ENCODE data around the gene ENPP1.

Gene ENPP1

DNA sequence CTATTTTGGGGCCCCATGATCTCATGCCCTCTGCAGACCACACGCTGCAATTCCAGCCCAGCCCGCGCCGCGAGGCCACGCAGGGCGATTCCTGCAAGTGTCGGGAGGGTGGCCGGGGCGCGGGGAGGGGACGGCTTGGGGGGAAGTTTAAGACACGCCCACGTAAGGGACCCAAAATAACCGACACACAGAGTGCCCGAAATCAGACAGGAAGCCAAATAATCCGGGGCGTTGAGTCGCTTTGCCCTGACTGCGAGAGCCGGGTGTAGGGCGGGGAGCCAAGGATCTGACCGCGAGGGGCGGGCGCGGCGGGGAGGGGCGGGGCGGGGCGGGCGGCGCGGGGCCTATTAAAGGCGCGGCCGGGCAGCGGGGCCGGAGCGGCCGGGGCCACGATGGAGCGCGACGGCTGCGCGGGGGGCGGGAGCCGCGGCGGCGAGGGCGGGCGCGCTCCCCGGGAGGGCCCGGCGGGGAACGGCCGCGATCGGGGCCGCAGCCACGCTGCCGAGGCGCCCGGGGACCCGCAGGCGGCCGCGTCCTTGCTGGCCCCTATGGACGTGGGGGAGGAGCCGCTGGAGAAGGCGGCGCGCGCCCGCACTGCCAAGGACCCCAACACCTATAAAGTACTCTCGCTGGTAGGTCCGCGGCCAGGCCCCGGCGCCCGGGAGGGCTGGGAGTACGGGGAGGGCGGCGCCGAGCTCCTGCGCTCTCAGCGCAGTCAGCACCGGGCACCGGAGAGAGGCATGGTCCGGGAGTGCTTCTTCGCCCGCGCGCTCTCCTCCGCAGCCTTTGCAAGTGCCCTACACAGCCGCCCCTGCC, at the start of gene ENPP1:
Gene ENPP1 (plus strand): TSS at position 377 of the 816 bp plus-strand sequence. CDS start 16 bp downstream, at position 393.
- FAIRE-seq: no peak

DNA sequence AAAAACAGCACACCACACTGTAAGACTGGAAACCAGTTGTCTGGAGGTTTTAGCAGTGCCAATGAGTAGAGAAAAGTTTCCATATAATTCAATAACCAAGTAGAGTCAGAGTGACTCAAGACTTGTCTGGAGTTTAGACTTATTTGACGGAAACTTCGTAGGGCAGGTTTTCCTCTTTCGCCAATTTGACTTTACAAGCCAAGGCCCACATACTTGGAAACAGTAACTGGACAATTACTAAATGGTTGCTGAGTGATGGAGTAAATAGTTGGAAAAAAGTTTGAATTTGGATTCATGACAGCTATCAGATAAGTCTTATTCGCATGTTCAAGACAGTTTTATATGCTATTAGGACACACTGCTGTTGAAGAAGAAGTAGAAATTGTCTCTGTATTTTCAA, 48.9 kb upstream of the ENPP1 start:
- no peak for FAIRE-seq

DNA sequence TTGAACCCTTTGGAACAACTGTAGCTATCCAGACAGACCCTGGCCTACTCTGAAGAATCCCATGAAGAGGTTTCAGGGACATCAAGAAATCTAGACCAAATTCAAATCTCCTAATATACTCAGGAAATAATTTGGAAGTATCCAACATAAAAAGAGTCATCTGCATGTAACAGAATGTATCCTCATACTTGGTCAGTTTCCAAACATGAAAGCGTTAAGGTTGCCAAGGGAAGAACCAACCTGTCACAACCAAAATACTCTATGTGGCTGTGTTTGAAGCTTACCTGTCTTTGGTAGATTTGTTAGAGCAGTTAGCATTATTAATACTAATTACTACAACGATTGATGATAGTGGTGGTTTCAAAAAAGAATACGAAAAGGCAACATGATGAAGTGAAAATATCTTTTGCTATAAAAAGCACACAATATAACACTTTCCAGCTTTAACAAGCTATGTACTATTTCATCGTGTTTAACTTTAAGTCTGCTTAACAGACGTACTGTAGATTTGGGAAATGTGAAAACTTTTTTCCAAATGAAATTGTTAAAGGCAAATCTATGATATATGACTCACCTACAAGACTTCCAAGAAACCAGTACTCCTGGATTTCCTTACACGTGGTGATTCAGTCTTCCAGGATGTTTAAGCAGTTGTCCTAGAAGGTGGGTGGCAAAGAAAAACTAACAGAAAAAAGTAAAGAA, 46.6 kb upstream of the ENPP1 start:
- FAIRE-seq: no peak

DNA sequence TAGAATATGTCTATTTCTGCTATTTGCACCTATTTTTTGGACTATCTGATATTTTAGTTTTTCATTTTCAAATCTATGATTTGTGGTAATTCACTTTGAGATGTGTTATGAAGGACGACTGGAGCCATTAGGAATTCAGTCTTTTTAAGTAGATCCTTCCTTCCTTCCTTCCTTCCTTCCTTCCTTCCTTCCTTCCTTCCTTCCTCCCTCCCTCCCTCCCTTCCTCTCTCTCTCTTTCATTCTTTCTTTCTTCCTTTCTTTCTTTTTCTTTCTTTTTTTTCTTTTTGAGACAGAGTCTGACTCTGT, 46.1 kb upstream of the ENPP1 start:
- no peak for FAIRE-seq

DNA sequence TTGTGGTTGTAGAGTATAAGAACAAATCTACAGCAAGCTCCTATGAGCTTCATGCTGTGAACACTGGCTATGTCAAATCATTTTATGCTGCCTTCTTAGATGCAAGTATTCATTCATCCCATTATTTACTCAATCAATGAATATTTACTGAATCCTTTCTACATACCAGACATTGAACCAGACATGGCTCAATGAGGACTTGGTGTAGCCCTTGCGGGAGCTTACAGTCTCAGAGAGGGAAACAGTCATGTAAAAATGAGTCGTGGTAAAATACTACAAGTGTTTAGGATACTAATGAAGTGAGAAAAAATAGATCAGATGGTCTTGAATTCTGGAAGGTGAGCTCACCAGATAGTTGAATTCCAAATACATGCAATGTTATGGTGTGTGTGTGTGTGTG, 44.8 kb upstream of the ENPP1 start:
- no peak for FAIRE-seq

DNA sequence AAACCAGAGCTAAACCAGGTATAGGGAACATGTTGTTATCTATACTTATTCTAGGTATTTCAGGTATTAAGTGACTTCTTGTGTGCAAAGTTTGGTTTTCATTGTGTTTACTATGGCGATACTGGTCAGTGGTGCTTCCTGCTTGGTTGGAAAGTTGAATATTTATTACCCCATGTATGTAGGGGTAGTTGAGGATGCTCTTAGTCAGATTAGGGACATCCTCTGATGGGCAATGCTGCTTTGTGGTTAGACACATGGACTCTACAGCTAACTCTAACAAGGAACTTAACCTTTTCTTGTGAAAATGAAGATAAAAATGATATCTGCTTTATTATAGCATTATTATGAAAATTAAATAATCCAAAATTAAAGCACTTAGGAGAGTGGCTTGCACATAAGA, 44.1 kb upstream of the ENPP1 start:
- no peak for FAIRE-seq

DNA sequence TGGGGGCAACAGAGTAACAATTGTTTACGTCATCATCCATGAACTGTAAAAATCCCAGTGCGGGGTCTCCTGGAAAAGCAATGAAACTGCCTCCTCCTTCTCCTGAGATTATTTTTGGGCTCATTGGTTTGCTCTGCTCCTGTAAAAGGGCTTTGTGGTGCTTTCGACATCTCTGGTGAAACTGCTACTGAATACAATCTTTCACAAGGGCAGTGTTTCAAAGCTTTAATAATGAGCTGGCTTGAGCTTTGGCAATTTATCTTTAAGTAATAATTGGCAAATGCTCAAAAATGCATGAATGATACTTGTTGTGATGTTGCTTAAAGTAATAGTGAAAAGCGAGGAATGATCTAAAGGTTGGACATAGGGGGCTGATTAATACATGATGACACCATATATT, 43.5 kb upstream of the ENPP1 start:
- no peak for FAIRE-seq

DNA sequence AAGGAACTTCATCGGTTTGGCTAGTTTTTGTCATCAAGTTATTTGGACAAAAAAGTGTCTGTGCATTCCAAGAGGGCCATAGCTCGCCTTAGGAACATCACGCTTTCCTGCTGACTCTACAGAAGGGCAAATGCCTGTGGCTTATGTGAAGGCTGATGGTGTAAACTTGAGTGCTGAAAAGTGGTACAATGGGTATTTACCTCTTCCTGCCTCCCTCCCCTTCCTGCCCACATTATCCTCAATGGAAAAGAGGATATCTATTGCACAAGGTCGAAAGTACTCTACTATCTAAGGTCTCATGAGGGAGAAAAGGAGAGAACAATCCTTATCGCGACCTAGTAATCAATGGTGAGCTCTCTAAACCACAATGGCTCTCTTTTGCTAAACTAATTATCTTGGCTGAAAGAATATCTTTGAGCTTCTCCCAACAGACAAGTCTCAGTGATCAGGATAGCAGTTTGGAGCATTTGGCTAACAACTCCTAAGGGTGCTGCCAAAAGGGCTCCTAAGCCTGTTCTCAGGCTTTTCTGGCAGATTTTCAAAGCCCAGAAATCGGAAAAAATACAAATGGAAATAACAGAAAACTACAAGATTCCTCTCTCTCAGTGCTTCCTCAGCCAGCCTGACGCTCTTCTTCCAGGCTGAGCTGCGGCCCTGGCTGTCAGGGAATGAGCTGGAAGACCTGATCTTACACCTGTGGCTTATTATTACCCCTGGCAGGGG, 42.6 kb upstream of the ENPP1 start:
- no peak for FAIRE-seq

DNA sequence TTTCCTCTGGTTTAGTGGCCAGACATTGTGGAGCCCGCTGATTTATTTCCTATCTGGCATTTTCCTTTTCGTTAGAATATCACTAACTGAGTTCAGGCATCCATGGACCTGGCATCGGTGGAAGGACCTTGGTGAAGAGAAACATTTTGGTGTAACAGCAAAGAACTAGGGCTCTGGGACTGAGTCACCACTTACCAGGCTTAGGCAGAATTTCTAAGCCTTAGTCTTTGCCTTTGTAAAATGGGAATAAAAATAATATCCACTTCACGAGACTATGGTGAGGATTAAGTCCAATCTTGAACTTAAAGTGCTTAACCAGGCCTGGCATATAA, 42.0 kb upstream of the ENPP1 start:
- FAIRE-seq: no peak

DNA sequence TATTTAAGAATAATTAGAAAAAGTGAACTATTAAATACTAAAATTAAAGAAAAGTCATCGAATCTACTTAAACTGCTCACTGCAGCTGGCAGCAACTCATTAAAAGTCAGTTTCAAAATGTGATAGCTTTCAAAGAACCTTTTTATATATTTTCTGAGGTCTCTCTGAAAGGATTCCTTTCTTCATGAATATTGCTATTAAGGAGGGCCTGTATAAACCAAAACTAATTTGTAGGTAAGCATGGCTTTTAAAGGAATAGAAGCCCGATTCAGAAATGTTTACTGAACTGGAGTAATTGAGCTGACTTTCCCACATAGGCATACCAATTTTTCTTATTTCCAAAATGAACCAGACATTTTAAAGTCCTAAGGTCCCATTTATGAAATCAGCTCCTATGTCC, 41.2 kb upstream of the ENPP1 start:
- FAIRE-seq: no peak

DNA sequence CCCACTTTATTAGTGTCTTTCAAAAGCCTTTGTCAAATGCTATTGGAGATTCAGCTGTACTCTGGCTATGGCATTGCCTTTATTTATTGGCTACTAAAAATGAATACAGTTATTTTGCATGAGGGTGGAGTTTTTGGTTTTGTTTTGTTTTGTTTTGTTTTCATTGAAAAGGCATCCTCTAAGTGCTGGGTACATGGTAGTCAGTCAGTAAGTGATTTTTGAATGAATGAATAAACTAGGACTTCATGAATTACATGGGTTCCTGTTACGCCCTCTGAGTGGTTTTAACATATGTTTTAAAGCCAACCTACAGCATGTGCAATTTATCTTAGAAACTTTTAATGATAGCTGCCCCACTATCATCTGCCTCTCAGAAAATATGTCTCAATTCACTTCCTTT, 38.9 kb upstream of the ENPP1 start:
- no peak for FAIRE-seq

DNA sequence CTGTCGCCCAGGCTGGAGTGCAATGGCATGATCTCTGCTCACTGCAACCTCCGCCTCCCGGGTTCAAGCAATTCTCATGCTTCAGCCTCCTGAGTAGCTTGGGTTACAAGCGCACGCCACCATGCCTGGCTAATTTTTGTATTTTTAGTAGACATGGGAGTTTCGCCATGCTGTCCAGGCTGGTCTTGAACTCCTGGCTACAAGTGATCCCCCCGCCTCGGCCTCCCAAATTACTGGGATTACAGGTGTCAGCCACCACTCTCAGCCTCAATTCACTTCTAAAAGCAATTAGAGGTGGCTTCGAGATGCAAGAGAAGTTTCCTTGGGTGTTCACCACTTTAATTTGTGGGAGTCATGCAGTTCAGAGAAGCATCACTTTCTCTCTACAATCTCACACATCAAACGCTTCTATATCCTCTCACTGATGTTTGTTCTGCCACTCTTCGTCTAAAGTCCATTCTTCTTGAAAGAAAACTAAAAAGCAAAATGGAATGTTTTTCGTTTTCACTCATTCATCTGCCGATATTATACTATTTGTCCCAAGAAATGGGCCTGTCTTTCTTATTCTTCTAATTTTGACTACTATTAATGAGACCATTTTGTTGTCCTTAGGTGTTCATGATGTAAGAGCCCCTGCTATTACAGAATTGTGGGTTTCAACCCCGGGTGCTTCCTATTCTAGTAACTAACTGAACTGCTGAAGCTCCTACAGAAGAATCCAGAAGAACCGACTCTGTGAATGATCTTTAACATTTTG, 38.3 kb upstream of the ENPP1 start:
- no peak for FAIRE-seq

DNA sequence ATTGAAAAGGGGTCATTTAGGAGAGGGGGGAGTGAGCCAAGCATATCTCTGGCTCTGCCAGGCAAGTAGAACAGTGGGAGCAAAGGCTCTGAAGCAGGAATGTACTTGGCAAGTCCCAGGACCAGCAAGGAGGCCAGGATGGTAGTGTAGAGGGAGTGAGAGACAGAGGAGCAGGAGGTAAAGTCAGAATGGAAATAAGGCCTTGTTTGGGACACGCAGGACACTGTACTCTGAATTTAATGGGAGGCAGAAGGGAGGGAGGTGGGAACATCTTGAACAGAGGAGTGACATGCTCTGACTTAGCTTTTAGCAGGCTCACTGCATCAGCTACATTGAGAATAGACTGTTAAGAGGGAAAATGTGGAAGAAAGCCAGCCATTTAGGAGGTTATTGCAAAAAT, 37.0 kb upstream of the ENPP1 start:
- no peak for FAIRE-seq

DNA sequence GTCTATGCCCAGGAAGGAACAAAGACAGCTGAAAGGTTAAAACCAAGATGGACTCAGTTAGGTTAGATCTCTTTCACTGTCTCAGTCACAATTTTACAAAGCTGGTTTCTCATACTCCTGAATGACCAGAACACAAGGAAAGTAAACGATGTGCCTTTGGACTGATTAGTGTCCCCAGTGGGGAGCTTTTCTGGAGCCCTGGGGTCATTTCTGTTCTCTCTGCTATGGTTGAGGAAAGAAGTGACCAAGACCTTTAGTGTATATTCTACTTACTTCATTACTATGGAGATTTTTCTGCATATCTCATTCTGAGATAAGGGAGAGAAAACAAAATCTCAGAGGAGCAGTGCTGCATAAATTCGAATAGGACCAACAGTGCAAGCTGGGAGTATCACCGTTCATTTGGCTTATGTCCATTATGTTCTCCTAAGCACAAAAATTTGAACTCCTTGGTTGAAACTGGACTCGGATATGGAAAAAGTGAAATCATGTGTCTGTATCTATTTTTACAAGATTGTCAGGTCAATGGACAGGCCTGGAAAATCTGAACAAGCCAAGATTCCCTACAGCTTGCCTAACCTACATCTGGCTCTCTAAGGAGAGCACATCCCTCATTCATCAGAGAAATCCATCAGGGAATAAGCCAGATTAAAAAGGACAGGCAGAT, 34.4 kb upstream of the ENPP1 start:
- no peak for FAIRE-seq

DNA sequence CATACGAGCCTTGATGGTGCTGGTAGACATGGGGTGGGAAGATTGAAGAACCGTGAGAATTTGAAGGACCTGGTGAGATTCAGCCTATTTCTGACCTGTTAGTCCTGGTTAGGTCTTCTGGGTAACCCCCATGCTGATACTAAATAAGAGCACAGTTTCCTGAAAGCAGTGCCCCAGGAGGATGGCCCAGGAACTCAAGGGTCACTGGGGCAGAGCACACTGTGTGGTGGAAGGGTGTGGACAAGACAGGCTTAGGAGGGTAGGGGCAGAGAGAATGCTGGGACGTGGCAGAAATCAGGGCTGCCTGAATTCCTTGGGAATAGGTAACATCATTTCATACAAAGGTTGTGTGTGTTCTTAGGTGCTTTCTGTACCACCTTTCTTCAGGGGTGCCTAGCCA, 31.9 kb upstream of the ENPP1 start:
- no peak for FAIRE-seq

DNA sequence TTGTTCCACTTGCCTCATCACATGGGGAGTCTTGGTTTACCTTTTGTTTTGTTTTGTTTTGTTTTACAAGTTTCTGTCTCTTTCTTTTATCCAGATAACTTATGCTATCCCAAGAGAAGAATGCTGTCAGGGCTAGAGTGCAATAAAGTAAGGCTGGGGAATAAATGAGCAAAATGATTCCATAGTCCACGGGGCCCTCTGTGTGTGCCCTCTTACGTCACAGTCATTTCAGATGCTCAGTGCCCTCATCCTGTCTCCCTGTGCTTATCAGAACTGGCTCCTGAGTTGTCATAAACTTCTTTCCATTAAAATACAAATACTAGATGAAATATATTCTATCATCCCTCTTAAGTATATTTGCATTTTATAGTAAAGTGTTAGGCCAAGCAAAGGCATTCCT, 30.8 kb upstream of the ENPP1 start:
- no peak for FAIRE-seq

DNA sequence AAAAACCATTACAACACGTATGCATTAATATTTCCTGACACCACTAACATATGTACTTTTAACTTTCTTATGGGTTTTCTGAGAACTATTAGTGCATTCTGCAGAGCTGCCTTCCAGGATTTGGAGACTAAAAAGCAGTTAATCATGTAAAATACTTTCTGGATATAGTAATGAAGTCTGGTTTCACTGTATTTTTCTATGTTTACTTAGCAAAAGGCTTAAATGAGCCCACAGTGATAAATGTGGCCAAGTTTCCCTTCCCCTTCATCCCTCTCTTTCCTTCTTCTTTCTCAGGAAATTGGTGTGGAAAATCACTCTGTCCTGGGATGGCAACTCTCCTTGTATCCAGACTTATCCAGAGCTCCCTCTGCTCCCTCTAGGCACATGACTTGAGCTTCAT, 29.7 kb upstream of the ENPP1 start:
- no peak for FAIRE-seq

DNA sequence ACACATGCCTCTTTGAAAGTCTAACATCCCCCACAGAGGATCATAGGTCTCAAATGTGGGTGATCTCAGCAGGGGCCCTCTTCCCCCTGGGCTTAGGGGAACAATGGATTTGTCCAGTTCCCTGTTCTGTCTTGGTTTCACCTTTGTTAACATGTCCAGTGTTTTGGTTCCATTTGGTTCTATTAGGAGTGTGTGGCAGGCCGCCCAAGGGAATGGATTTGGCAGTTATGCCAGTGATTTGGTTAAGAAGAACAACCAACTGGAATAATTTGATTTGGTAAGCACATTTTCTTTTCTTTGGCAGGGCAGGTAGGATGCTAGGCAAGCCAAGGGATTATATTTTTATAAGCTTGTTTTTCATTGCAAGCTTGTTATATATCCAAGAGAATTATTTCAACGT, 28.5 kb upstream of the ENPP1 start:
- no peak for FAIRE-seq

DNA sequence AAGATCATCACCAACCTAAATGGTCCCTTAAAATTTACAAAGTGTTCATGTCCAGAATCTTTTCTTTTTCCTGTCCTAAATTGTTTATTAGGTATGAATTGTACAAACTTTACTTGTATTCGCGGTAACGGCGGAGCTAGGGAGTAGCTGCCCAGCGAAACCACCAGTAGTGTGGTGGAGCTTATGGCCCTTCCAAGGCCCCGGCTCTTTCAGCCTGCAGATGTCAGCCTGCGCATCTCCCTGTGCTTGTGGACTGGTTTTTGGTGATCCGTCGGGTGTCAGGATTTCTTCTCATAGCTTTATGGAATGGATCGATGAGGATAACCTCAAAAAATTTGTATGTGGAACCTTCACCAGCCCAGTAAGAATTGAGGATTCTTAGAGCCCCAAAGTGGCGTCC, 27.2 kb upstream of the ENPP1 start:
- FAIRE-seq: no peak

DNA sequence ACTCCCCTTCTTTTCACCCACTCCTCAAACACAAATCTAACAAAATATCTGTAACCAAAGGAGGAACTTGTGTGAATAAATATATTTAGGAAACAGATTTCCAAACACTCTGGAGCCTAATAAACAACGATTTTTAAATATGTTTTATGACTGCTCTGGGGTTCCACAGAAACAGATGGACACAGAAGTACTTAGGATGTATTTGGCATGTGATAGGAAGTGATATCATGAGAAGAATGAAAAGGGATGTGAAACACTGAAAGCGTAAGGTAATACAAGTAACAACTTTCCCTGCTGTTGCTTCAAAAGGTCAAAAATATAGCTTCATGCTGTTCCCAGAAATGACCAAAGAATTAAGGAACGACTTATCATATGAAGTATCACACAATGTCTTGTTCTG, 26.1 kb upstream of the ENPP1 start:
- no peak for FAIRE-seq

DNA sequence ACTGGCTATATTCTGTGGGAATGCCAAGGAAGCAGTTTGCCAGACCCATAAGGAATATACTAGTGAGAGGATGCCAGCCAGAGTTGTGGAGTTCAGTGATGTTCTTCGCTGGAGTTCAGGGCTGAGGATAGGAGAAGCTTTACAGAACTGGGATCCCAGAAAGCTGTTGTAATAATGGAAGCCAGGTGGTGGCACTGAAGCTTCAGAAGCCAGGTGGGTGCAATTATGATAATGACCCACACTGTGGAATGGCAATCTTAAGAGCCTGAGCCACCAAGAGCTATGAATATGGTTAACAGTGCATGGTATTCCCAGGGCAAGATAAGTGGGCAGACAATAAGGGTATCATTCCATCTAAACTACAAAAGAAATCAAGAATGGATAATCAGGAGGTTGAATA, 25.1 kb upstream of the ENPP1 start:
- FAIRE-seq: no peak

DNA sequence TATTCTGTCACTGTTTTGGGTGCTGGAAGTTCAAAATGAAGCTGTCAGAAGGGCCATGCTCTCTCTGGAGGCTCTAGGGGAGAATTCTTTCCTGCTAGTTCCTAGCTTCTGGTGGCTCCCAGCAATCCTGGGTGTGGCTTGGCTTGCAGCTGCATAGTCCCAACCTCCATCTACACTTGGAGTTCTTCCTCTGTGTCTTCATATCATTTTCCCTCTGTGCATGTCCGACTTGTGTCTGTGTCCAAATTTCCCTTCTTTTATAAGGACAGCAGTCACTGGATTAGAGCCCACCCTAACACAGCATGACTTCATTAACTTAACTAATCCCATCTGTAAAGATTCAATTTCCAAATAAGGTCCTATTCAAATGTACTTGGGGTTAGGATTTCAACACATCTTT, 23.3 kb upstream of the ENPP1 start:
- no peak for FAIRE-seq

DNA sequence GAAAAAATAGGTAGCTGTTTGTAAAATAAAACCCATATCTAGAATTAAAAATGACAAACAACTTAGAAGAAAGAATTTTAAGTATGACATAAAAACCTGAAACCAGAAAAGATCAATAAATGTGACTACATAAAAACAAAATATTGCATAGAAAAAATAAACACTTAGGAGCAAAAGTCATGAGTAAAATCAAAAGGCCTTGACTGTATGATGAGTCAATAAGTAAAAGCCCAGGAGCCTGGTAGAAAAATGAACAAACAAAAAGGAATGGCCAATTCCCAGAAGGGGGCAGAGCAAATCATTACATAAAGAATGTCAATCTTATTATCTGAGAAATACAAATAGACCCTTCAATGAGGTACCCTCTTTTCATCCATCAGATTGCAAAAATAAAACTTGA, 20.7 kb upstream of the ENPP1 start:
- FAIRE-seq: no peak
